Measurements from ENCODE around the gene MSRB1.

DNA sequence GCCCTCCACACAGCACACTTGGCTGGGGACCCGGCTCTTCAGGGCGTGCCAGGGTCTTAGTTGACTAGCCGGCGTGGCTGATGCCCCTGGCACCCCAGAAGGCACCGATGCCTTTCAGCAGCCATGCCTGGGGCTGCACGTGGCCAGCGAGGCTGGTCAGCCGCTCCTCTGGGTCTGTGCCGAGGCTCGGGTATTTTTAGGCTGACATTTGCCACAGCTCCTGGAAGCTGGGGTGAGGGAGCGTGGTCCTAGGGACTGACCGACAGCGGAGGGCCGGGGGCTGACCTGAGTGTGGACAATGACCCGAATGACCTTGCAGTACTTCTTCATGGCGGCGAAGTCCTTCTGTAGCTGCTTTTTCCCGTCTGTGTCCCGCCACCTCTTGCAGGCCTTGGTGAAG, 7.6 kb upstream of the MSRB1 start:
- TF ChIP-seq EZH2 (IDR thresholded peaks at IDR 0.05; ENCODE audit: insufficient read depth, poor library complexity, severe bottlenecking) (no peak), EZH2phosphoT487 (IDR thresholded peaks at IDR 0.05; ENCODE audit: insufficient read depth, low read depth) (no peak)
